ENCODE results near the gene C10orf105.

Gene C10orf105

GRCh38 chr10:71696628-71697326, 22.8 kb downstream of the C10orf105 start:
- Histone ChIP-seq H3K18ac (ENCODE audit: low read length) (no peak overlapping the region), H2AFZ (ENCODE audit: insufficient read depth, low read length, poor library complexity) (no peak overlapping the region), H2BK12ac (ENCODE audit: low read length) (no peak overlapping the region), H2AK5ac (ENCODE audit: low read length) (no peak overlapping the region), H3K23ac (ENCODE audit: low read length) (no peak overlapping the region), H4K91ac (ENCODE audit: low read depth, low read length) (no peak overlapping the region), H3K14ac (ENCODE audit: low read length) (no peak overlapping the region), H2BK120ac (ENCODE audit: insufficient read depth, low read length, poor library complexity) (no peak overlapping the region), H3K9ac (ENCODE audit: low read length) (no peak overlapping the region), H3K9me3 (ENCODE audit: insufficient read depth, low read depth, low read length) (no peaks in the 10 kb centered on the region), H3K79me1 (ENCODE audit: low read length) (no peaks in the 10 kb centered on the region), H3K27ac (ENCODE audit: low read depth, low read length) (no peak overlapping the region), H2BK5ac (ENCODE audit: low read depth, low read length, poor library complexity) (no peak overlapping the region), H3K4me3 (ENCODE audit: low read depth, low read length) (peak overlapping the region; percentile 39), H3K36me3 (ENCODE audit: control insufficient read depth in 1 of 2, insufficient read depth in 2 of 2, low read length in 2 of 2) (no peaks in the 10 kb centered on the region), H3K4me2 (ENCODE audit: low read length) (no peak overlapping the region), H3K4me1 (ENCODE audit: control insufficient read depth in 1 of 2, insufficient read depth in 2 of 2, low read length in 2 of 2) (no peaks in the 10 kb centered on the region), H4K12ac (ENCODE audit: low read depth, low read length) (no peak overlapping the region), H3K4ac (ENCODE audit: low read depth, low read length) (no peak overlapping the region), H3K27me3 (ENCODE audit: insufficient read depth, low read length) (no peaks in the 10 kb centered on the region), H4K8ac (ENCODE audit: low read depth, low read length) (no peak overlapping the region), H3K79me2 (ENCODE audit: control insufficient read depth, insufficient read depth, low read length, poor library complexity) (no peaks in the 10 kb centered on the region)
- peak; percentile 21 to 71 for DNase-seq
- no CpG with 5 or more reads among the region's 10 CpGs for WGBS (ENCODE audit: extremely low coverage, insufficient coverage, insufficient read length)

DNA sequence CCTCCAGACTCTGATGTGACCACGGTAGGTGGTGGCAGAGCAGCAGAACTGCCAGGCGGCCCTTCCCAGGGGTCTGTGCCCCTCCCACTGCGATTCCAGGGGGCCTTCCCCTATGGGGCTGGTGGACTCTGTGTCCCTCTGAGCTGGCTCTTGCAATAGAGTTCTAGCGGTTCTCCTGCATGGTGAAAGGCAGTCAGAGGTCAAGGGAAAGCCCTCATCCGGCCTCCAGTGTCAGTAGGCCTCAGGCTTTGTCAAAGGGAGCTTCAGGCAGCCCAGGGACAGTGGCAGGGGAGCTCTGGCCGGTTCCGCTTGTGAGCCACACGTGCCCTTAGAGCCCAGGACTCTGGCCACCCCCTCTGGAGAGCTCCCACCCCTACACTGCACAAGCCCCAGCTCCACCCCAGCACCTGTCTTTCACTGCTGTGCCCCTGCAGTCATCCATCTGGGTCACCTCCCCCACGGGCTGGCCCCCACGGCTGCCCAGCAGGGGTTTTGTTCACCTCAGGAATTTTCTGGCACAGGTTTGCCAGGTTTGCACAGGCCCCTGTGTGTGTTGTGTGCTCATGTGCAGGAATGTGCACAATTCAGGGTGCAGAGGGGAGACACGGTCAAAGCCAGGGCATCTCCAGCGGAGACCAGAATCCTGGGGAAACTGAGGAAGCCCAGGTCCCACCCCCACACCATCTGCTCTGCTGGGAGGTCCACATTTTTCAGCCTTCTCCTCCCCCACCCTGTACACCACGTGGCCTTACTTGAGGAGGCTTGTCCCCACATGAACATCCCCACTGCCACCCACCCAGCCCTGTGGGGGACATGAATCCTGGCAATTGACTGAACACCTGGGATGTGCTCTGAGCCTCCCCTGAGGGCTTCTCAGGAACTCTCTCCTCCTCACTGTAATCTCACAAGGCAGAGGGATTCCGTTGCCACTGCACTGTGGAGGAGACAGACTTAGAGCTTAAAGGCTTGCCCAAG, 23.8 kb downstream of the C10orf105 start:
- Histone ChIP-seq H3K4me2 (ENCODE audit: low read length) (no peak overlapping the region), H2BK12ac (ENCODE audit: low read length) (no peak overlapping the region), H4K8ac (ENCODE audit: low read depth, low read length) (no peak overlapping the region), H3K27me3 (ENCODE audit: insufficient read depth, low read length) (no peaks in the 10 kb centered on the region), H2AFZ (ENCODE audit: insufficient read depth, low read length, poor library complexity) (no peak overlapping the region), H3K27ac (ENCODE audit: low read depth, low read length) (no peak overlapping the region), H3K4ac (ENCODE audit: low read depth, low read length) (no peak overlapping the region), H3K79me1 (ENCODE audit: low read length) (no peaks in the 10 kb centered on the region), H3K9ac (ENCODE audit: low read length) (no peak overlapping the region), H3K9me3 (ENCODE audit: insufficient read depth, low read depth, low read length) (no peaks in the 10 kb centered on the region), H3K14ac (ENCODE audit: low read length) (no peak overlapping the region), H4K12ac (ENCODE audit: low read depth, low read length) (no peak overlapping the region), H3K23ac (ENCODE audit: low read length) (no peak overlapping the region), H4K91ac (ENCODE audit: low read depth, low read length) (no peak overlapping the region), H2BK5ac (ENCODE audit: low read depth, low read length, poor library complexity) (no peak overlapping the region), H2AK5ac (ENCODE audit: low read length) (no peak overlapping the region), H3K4me3 (ENCODE audit: low read depth, low read length) (no peak overlapping the region), H2BK120ac (ENCODE audit: insufficient read depth, low read length, poor library complexity) (no peak overlapping the region), H3K36me3 (ENCODE audit: control insufficient read depth in 1 of 2, insufficient read depth in 2 of 2, low read length in 2 of 2) (no peaks in the 10 kb centered on the region), H3K18ac (ENCODE audit: low read length) (no peak overlapping the region), H3K4me1 (ENCODE audit: control insufficient read depth in 1 of 2, insufficient read depth in 2 of 2, low read length in 2 of 2) (no peaks in the 10 kb centered on the region), H3K79me2 (ENCODE audit: control insufficient read depth, insufficient read depth, low read length, poor library complexity) (no peaks in the 10 kb centered on the region)
- no peak for DNase-seq
- WGBS (ENCODE audit: extremely low coverage, insufficient coverage, insufficient read length): no CpG with 5 or more reads among the region's 14 CpGs

GRCh38 chr10:71694567-71694968, 25.0 kb downstream of the C10orf105 start:
- Histone ChIP-seq H4K91ac (ENCODE audit: low read depth, low read length) (no peak overlapping the region), H2AK5ac (ENCODE audit: low read length) (no peak overlapping the region), H3K4me3 (ENCODE audit: low read depth, low read length) (no peak overlapping the region), H2BK120ac (ENCODE audit: insufficient read depth, low read length, poor library complexity) (no peak overlapping the region), H3K14ac (ENCODE audit: low read length) (no peak overlapping the region), H4K8ac (ENCODE audit: low read depth, low read length) (no peak overlapping the region), H2BK5ac (ENCODE audit: low read depth, low read length, poor library complexity) (no peak overlapping the region), H3K79me1 (ENCODE audit: low read length) (no peaks in the 10 kb centered on the region), H3K79me2 (ENCODE audit: control insufficient read depth, insufficient read depth, low read length, poor library complexity) (no peaks in the 10 kb centered on the region), H3K9ac (ENCODE audit: low read length) (no peak overlapping the region), H3K27ac (ENCODE audit: low read depth, low read length) (no peak overlapping the region), H3K4me2 (ENCODE audit: low read length) (no peak overlapping the region), H3K18ac (ENCODE audit: low read length) (no peak overlapping the region), H2AFZ (ENCODE audit: insufficient read depth, low read length, poor library complexity) (no peak overlapping the region), H2BK12ac (ENCODE audit: low read length) (no peak overlapping the region), H3K27me3 (ENCODE audit: insufficient read depth, low read length) (no peaks in the 10 kb centered on the region), H4K12ac (ENCODE audit: low read depth, low read length) (no peak overlapping the region), H3K36me3 (ENCODE audit: control insufficient read depth in 1 of 2, insufficient read depth in 2 of 2, low read length in 2 of 2) (no peaks in the 10 kb centered on the region), H3K4ac (ENCODE audit: low read depth, low read length) (no peak overlapping the region), H3K9me3 (ENCODE audit: insufficient read depth, low read depth, low read length) (no peaks in the 10 kb centered on the region), H3K23ac (ENCODE audit: low read length) (no peak overlapping the region), H3K4me1 (ENCODE audit: control insufficient read depth in 1 of 2, insufficient read depth in 2 of 2, low read length in 2 of 2) (no peaks in the 10 kb centered on the region)
- WGBS (ENCODE audit: extremely low coverage, insufficient coverage, insufficient read length): no CpG with 5 or more reads among the region's 10 CpGs
- DNase-seq: peak in 1 of 2 donors; percentile 9

- Histone ChIP-seq H3K27me3 (ENCODE audit: insufficient read depth, low read length) (no peaks in the 10 kb centered on the region), H3K79me2 (ENCODE audit: control insufficient read depth, insufficient read depth, low read length, poor library complexity) (no peaks in the 10 kb centered on the region), H3K9ac (ENCODE audit: low read length) (no peak overlapping the region), H3K9me3 (ENCODE audit: insufficient read depth, low read depth, low read length) (no peaks in the 10 kb centered on the region), H3K4me2 (ENCODE audit: low read length) (no peak overlapping the region), H3K14ac (ENCODE audit: low read length) (no peak overlapping the region), H3K18ac (ENCODE audit: low read length) (no peak overlapping the region), H3K4me3 (ENCODE audit: low read depth, low read length) (no peak overlapping the region), H2AK5ac (ENCODE audit: low read length) (no peak overlapping the region), H2AFZ (ENCODE audit: insufficient read depth, low read length, poor library complexity) (no peak overlapping the region), H2BK5ac (ENCODE audit: low read depth, low read length, poor library complexity) (no peak overlapping the region), H4K8ac (ENCODE audit: low read depth, low read length) (no peak overlapping the region), H4K91ac (ENCODE audit: low read depth, low read length) (no peak overlapping the region), H3K27ac (ENCODE audit: low read depth, low read length) (no peak overlapping the region), H3K36me3 (ENCODE audit: control insufficient read depth in 1 of 2, insufficient read depth in 2 of 2, low read length in 2 of 2) (no peaks in the 10 kb centered on the region), H3K4ac (ENCODE audit: low read depth, low read length) (no peak overlapping the region), H3K4me1 (ENCODE audit: control insufficient read depth in 1 of 2, insufficient read depth in 2 of 2, low read length in 2 of 2) (no peaks in the 10 kb centered on the region), H4K12ac (ENCODE audit: low read depth, low read length) (no peak overlapping the region), H2BK12ac (ENCODE audit: low read length) (no peak overlapping the region), H2BK120ac (ENCODE audit: insufficient read depth, low read length, poor library complexity) (no peak overlapping the region), H3K79me1 (ENCODE audit: low read length) (no peaks in the 10 kb centered on the region), H3K23ac (ENCODE audit: low read length) (no peak overlapping the region)
- WGBS (ENCODE audit: extremely low coverage, insufficient coverage, insufficient read length): no CpG with 5 or more reads among the region's 18 CpGs
- no peak for DNase-seq
These were observed 25.5 kb downstream of the C10orf105 start for GRCh38 chr10:71694039-71694501.
